Osteoblast (primary cell): Measurements from ENCODE around the gene GRIK3. TPM values are rescaled to one million over a fixed set of nuclear protein-coding genes. Genes with fewer than 3 reads are reported as not detected.

Experiments used
- DNase-seq: peaks from one replicate; pipeline ENCODE4 v3.0.0; 2011; ENCODE audit warnings: low spot score, mixed read lengths; ENCODE audit not compliant: insufficient read length; ENCODE audit errors: missing footprints
- H2AFZ ChIP-seq: 2 replicates; pipeline ENCODE4 v1.6.0; 2011; ENCODE audit warnings: mild to moderate bottlenecking, low read length
- H3K27ac ChIP-seq: 2 replicates; pipeline ENCODE4 v1.5.1; 2011; ENCODE audit warnings: mild to moderate bottlenecking, low read depth, low read length, moderate library complexity
- H3K27me3 ChIP-seq: 2 replicates; pipeline ENCODE4 v1.6.0; 2012; ENCODE audit warnings: mild to moderate bottlenecking, control low read depth, inconsistent platforms, low read length, moderate library complexity; ENCODE audit not compliant: insufficient read depth
- H3K36me3 ChIP-seq: 2 replicates; pipeline ENCODE4 v1.5.1; 2011; ENCODE audit warnings: mild to moderate bottlenecking, low read length, control low read depth, moderate library complexity; ENCODE audit not compliant: insufficient read depth
- H3K4me1 ChIP-seq: 2 replicates; pipeline ENCODE4 v1.5.1; 2011; ENCODE audit warnings: mild to moderate bottlenecking, low read length, control low read depth, moderate library complexity; ENCODE audit not compliant: insufficient read depth
- H3K4me2 ChIP-seq: 2 replicates; pipeline ENCODE4 v1.6.0; 2011; ENCODE audit warnings: mild to moderate bottlenecking, low read length; ENCODE audit not compliant: insufficient read depth
- H3K4me3 ChIP-seq: fragments of 200-600 bp; sonication (generic); 3 replicates; pipeline ENCODE4 v1.5.1; 2012; ENCODE audit warnings: mild to moderate bottlenecking, low read length, inconsistent platforms; ENCODE audit not compliant: insufficient read depth
- H3K79me2 ChIP-seq: 2 replicates; pipeline ENCODE4 v1.6.0; 2012; ENCODE audit warnings: mild to moderate bottlenecking, low read length, control low read depth, inconsistent platforms; ENCODE audit not compliant: insufficient read depth
- H3K9me3 ChIP-seq: 2 replicates; pipeline ENCODE4 v1.5.1; 2011; ENCODE audit warnings: low read depth, low read length, control low read depth
- H4K20me1 ChIP-seq: 2 replicates; pipeline ENCODE4 v1.6.0; 2012; ENCODE audit warnings: mild to moderate bottlenecking, low read length, control low read depth; ENCODE audit not compliant: insufficient read depth
- CTCF ChIP-seq: IDR thresholded peaks from 2 replicates; pipeline ENCODE4 v1.5.1; 2011; ENCODE audit warnings: mild to moderate bottlenecking, low read depth, low read length, moderate library complexity; ENCODE audit errors: extremely low read depth
- total RNA-seq: library from RNA; depleted of rRNA; stranded (reverse); fragments of >200 nt; gene quantifications from 2 replicates; pipeline ENCODE4 v1.2.3, GENCODE V29; 2012

The GRIK3 gene
- total RNA-seq, 1 donor = not detected

- Histone ChIP-seq H4K20me1 (no peaks in the 10 kb centered on the region), H3K4me3 (no peak overlapping the region), H3K27ac (no peak overlapping the region), H2AFZ (no peak overlapping the region), H3K27me3 (no peaks in the 10 kb centered on the region), H3K4me2 (no peak overlapping the region), H3K4me1 (no peaks in the 10 kb centered on the region), H3K36me3 (no peaks in the 10 kb centered on the region), H3K79me2 (no peaks in the 10 kb centered on the region), H3K9me3 (no peaks in the 10 kb centered on the region)
- TF ChIP-seq CTCF = no peak
- DNase-seq = no peak
Measured at GRCh38 chr1:36937371-36937770, 96.9 kb downstream of the GRIK3 start.

DNA sequence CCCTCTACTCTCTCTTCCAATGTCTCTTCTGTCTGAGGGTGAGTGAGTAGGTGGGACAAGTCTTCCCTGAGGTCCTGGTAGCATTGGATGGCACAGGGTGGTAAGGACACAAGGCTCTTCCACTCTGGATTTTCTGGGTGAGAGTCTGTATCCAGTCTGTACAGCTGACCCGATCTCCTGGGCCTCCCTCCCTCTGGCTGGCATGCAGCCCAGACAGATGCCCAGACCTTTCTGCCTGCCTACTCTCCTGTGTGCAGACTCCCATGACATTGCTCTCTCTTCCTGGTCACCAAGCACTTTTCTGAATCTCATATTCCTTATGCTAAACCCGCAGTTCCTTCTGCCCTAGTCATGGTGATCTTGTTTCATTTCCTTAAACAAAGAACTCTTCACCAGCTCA lies 100.3 kb downstream of the GRIK3 start:
- H3K4me1 ChIP-seq = no peaks in the 10 kb centered on the region
- H3K36me3 ChIP-seq = no peaks in the 10 kb centered on the region
- H3K27ac ChIP-seq = no peak overlapping the region
- no peaks in the 10 kb centered on the region for H3K27me3 ChIP-seq
- DNase-seq = no peak
- no peak overlapping the region for H3K4me3 ChIP-seq
- no peaks in the 10 kb centered on the region for H4K20me1 ChIP-seq
- no peak overlapping the region for H2AFZ ChIP-seq
- no peak overlapping the region for H3K4me2 ChIP-seq
- no peaks in the 10 kb centered on the region for H3K79me2 ChIP-seq
- H3K9me3 ChIP-seq = no peaks in the 10 kb centered on the region
- TF ChIP-seq CTCF = no peak

GRCh38 chr1:36927826-36928225 lies 106.5 kb downstream of the GRIK3 start:
- no peak overlapping the region for H3K4me3 ChIP-seq
- no peak overlapping the region for H3K27ac ChIP-seq
- DNase-seq = no peak
- no peaks in the 10 kb centered on the region for H4K20me1 ChIP-seq
- H3K4me1 ChIP-seq = no peaks in the 10 kb centered on the region
- no peaks in the 10 kb centered on the region for H3K36me3 ChIP-seq
- no peaks in the 10 kb centered on the region for H3K9me3 ChIP-seq
- no peak overlapping the region for H3K4me2 ChIP-seq
- H2AFZ ChIP-seq = no peak overlapping the region
- TF ChIP-seq CTCF = no peak
- no peaks in the 10 kb centered on the region for H3K79me2 ChIP-seq
- H3K27me3 ChIP-seq = no peaks in the 10 kb centered on the region

- Histone ChIP-seq H2AFZ (no peak overlapping the region), H3K27me3 (no peaks in the 10 kb centered on the region), H3K27ac (no peak overlapping the region), H3K9me3 (no peaks in the 10 kb centered on the region), H3K4me2 (no peak overlapping the region), H3K4me3 (no peak overlapping the region), H3K4me1 (no peaks in the 10 kb centered on the region), H3K36me3 (no peaks in the 10 kb centered on the region), H3K79me2 (no peaks in the 10 kb centered on the region), H4K20me1 (no peaks in the 10 kb centered on the region)
- no peak for TF ChIP-seq CTCF
- no peak for DNase-seq
Measured at GRCh38 chr1:36925251-36925650, 109.1 kb downstream of the GRIK3 start.
